Fibroblast of mammary gland (primary cell): ENCODE data around the gene ATP5PO.

Experiments
- DNase-seq: peaks from one replicate; pipeline ENCODE4 v3.0.0-alpha.2; 2010; ENCODE audit warnings: low read depth
- H3K4me3 ChIP-seq: 2 replicates; pipeline ENCODE4 v1.5.1; 2011; ENCODE audit warnings: low read depth, mild to moderate bottlenecking, low read length, moderate library complexity; ENCODE audit not compliant: control insufficient read depth
- CTCF ChIP-seq: conservative IDR thresholded peaks from 2 replicates; pipeline ENCODE4 v1.5.1; 2011; ENCODE audit warnings: low read depth, low read length, inconsistent platforms; ENCODE audit not compliant: control insufficient read depth, insufficient read depth

Gene ATP5PO

GRCh38 chr21:33948096-33948950 is 32.7 kb upstream of the ATP5PO start:
- no peak for DNase-seq
- TF ChIP-seq CTCF, result no peak
- no peak overlapping the region for H3K4me3 ChIP-seq

GRCh38 chr21:33947451-33948095 is 32.0 kb upstream of the ATP5PO start:
- TF ChIP-seq CTCF, result no peak
- peak overlapping the region; percentile 26 for H3K4me3 ChIP-seq
- DNase-seq, result peak; percentile 98

- TF ChIP-seq CTCF, result no peak
- no peak overlapping the region for H3K4me3 ChIP-seq
- no peak for DNase-seq
These were observed 30.2 kb upstream of the ATP5PO start for GRCh38 chr21:33945652-33946270.

DNA sequence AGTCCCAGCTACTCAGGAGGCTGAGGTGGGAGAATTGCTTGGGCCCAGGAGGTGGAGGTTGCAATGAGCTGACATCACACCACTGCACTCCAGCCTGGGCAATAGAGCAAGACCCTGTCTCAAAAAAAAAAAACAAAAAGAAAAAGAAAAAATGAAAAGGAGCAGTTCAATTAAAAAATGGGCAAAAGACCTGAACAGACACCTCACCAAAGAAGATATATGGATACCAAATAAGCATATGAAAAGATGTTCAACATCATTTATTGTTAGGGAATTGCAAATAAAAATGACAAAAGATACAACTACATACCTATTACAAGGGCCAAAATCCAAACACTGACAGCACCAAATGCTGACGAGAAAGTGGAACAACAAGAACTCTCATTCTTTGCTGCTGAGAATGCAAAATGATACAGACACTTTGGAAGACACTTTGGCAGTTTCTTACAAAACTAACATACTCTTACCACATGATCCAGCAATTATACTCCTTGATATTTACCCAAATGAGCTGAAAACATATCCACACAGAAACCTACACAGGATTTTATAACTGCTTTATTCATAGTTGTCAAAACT is 28.7 kb upstream of the ATP5PO start:
- TF ChIP-seq CTCF, result no peak
- DNase-seq, result no peak
- H3K4me3 ChIP-seq, result no peak overlapping the region

DNA sequence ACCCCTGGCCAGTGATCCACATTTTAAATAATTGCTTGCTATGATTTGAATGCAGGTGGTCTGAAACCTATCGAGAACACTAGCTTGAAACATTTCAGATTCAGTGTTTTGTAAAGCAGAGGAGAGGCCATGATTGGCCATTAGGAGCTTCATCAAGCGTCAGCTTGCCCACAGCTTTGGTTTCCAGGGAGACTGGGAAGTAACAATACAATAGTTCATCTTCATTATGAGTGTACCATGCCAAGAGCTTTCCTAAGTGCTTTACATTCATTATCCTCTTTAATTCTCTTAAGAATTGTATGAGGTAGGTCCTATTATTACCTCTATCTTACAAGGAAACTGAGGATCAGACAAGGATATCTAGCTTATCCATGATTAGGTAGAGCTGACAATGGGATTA is 27.7 kb upstream of the ATP5PO start:
- no peak for TF ChIP-seq CTCF
- no peak overlapping the region for H3K4me3 ChIP-seq
- no peak for DNase-seq

- no peak for DNase-seq
- no peak overlapping the region for H3K4me3 ChIP-seq
- TF ChIP-seq CTCF, result no peak
These were observed 26.8 kb upstream of the ATP5PO start for GRCh38 chr21:33942426-33942825.
